GM19035 (cell line): Measurements from ENCODE around the gene COG3.

ENCODE experiments used
- ATAC-seq: cut with Tn5 transposase; IDR thresholded peaks from one replicate; pipeline ENCODE4 v1.9.1; 2021; ENCODE audit not compliant: unreplicated experiment

Gene COG3

DNA sequence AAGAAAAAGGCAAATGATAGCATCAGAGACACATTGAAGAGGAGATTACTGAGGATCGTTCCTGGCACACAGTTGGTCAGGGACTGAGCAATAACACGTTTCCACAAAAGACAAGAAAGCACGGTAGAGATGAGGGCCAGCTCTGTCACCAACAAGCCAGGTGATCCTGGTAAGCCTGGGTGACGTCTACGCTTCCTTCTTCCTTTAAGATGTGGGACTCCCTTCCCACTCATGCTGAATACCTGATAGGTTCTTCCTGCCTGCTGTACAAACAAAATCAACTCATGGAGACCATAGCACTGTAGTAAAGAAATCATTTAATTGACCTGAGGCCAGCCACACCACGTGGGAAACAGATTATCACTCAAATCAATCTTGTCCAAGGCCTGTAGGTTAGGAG is 19.7 kb upstream of the COG3 start:
- no peak for ATAC-seq

DNA sequence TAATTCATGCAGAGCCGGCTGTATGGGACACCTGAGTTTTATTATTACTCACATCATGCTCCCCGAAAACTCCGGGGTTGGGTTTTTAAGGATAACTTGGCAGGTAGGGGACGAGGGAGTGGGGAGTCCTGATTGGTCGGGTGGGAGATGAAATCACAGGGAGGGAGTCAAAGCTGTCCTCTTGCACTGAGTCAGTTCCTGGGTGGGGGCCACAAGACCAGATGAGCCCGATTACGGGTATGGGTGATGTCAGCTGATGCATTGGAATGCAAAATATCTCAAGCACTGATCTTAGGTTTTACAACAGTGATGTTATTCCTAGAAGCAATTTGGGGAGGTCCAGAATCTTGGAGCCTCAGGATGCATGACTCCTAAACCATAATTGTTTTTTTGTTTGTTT is 18.6 kb upstream of the COG3 start:
- ATAC-seq, result no peak

DNA sequence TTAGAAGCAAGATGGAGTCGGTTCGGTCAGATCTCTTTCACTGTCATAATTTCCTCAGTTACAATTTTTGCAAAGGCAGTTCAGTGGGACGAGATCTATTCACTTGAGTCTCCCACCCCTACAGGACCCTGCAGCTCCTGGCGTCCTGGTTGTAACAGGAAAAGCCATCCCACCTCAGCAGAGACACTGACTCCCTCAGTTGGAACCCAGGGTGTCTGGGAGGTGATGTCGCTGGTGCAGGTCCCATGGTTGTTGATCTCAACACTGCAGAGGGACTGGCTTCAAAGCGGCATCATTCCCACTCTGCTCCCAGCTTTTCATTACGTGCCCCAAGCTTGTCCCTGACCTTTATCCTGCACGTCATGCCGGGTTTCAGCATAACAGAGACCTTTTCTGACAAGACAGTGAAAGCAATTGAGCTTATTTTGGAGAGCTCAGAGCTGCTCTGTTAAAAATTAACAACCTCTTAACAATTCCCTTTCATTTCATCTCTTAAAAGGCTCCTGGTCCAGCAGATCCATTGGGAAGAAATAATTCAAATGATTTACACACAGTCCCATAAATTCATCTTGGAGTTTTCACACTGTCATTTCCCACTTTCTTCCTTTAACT is 17.6 kb upstream of the COG3 start:
- ATAC-seq, result no peak

DNA sequence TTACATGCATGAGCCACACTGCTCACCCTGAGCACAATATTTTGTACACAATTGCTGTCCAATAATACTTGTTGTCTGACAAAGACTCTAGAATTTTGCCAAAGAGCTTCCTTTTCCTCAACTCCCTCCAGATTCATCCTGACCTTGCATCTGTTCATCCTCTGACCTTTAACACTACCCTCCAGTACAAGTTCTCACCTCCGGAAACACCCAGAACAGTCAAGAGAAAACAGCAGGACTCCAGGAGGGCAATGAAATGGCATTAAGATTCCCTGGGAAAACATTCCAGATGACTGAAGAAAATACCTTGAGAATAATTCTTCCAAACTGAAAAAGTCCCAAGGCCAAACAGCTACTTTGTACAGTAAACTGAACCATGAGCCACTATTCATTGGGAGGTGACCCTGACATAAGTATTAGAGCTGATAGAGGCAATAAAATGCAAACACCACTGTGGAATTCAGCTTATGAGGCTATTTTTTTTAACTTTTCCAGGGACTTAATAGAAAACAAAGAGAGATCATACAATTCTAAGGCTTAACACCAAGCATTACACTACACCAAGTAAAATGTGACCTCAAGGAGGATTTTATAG is 15.7 kb upstream of the COG3 start:
- no peak for ATAC-seq

DNA sequence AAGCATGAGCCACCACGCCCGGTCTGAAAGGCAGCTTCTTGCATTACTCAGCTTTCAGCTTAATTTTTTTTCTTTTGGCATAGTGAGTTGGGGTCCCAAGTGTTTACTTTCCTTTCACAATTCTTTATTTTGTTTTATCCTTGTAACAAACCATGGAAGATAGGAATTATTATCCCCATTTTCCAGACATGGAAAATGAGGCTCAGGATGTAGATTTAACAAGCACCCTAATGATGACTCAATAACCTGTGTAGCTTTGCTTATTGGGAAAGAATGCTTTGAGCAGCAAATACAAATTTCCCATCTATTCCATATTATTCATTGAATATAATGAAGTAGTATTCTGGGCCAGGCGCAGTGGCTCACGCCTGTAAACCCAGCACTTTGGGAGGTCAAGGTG is 13.5 kb upstream of the COG3 start:
- no peak for ATAC-seq

DNA sequence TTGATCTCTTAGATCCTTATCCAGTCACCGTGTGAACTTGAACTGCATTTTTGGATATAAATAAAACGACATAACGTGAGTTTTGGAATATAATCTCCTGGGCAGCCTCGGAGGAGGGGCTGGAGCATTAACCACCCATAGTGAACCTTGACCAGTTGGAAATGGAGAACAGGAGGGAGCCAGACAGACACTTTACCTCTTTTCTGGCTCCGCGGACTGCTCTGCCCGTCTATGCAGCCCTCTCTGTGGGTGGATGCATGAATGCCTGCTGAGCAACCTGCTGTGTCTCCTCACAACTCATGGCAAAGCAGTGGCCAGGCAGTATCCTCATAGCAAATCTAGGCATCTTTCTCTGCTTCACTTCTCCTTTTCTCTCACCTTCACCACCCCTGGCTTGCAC is 10.5 kb upstream of the COG3 start:
- no peak for ATAC-seq

DNA sequence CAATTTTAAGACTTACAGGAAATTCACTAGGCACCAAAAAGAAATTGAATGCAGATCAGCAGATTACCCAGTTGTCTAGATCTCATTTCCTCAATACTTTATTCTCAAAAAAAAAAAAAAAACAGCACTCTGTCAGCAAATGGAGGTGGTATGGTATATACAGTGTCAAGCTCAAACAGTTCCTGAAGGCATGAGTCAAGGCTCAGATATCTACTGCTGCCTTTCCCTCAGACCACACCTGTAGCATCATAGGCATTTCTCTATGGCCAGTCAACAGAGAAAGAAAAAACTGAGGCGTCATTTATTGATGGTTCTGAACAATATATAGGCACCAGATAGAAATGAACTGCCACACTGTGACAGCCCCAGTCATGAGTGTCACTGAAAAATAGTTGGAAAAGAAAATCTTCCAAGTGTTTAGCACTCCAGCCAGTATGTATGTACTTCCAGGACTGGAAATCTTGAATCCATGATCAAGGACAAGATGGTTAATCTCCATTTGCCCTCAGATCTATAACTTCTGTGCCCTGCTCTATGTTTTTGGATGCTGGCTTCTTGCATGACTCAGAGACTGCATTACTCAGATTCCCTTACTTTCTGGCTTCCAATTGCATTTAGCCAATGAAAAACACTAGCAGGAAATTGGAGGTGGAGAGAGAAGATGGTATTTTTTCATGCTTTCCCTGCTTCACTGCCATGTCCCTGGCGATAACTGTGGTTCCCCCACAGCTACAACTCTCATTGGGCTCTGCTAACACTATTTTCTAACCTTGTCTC is 8.4 kb upstream of the COG3 start:
- no peak for ATAC-seq

DNA sequence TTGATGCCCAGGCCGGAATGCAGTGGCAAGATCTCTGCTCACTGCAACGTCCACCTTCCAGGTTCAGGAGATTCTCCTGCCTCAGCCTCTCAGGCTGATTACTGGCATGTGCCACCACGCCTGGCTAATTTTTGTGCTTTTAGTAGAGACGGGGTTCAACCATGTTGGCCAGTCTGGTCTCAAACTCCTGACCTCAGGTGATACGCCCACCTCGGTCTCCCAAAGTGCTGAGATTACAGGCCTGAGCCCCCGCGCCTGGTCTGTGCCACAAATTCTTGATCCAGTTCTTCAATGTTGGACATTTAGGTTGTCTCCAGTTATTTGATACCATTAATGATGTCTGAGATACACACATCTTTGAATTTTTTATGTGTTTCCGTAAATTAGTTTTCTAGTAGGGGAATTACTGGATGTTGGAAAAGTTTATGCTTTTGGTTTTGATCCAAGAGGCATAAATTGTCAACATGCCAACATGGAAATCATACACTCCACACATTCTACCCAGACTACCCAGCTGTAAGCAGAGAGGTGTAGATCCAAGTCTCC is 525 bp upstream of the COG3 start:
- ATAC-seq, result no peak

DNA sequence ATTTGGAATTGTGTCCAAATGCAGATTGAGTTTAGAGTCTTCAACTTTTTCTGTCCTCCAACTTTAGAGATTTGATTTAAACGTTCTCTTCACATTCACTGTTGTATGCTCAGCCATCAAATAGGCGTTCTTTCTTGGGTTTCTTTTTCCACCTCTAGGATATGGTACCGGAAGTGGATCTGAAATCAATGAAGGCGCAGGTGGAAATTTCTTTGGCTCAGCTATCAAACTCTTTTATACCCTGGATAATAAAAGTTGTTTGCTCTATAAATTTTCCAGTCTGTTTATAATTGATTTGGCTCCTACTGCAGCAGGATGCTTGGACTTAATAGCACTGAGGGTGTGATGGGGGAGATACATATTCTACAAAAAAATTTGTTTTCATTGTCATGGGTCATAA is 1.6 kb downstream of the COG3 start:
- ATAC-seq, result no peak

DNA sequence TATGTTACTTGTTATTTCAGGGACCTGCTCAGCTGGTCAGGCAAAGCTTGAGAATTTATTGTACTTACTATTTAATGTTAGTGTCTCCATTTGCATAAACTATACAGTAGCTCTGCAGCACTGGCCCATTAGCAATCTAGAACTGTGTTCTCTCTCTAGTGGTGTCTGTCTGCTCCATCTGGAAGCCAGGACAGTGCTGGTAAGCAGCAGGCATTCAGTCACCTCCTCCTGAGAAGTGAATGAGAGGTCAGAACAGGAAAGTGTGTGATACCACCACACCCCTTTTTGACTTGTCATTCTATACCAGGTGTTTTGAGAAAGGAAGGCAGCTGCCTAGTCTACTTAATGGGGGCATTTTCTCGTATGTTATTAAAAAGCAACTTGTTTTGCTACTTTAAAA is 3.9 kb downstream of the COG3 start:
- no peak for ATAC-seq

DNA sequence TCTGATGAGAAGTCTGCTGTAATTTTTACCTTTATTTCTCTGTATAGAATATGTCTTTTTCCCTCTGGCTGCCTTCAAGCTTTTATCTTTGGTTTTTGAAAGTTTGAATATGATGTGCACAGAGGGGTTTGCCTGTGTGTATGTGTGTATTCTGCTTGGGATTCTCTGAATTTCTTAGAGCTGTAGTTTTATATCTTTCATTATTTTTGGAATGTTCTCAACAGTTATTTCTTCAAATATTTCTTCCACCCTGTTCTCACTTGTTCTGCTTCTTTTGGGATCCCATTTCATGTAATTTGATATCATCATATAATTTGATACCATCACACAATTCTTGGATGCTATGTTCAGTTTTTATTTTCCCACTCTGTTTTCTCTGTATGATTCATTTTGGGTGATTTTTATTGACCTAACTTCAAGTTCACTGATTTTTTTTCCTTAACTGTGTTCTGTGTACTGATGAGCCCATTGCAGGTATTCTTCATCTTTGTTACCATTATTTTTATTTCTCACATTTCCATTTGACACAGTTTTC is 7.5 kb downstream of the COG3 start:
- no peak for ATAC-seq

DNA sequence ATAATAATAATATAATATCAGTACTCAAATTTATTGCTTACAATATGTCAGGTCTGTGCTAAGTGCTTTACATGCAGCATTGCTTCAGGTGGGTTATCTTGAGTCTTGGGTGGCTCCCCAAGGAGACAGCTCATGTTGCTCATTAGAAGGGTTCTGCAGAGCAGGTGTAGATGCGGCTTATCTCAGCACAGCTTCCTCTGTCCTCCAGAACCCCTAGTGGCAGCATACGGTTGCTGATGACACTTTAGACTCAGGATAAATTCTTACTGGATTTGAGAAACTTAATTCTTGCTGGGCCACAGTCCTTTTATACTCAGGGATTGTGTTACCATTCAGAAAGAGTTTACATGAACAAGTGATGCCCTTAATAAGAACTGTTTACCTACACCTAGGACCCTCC is 8.9 kb downstream of the COG3 start:
- ATAC-seq, result no peak

DNA sequence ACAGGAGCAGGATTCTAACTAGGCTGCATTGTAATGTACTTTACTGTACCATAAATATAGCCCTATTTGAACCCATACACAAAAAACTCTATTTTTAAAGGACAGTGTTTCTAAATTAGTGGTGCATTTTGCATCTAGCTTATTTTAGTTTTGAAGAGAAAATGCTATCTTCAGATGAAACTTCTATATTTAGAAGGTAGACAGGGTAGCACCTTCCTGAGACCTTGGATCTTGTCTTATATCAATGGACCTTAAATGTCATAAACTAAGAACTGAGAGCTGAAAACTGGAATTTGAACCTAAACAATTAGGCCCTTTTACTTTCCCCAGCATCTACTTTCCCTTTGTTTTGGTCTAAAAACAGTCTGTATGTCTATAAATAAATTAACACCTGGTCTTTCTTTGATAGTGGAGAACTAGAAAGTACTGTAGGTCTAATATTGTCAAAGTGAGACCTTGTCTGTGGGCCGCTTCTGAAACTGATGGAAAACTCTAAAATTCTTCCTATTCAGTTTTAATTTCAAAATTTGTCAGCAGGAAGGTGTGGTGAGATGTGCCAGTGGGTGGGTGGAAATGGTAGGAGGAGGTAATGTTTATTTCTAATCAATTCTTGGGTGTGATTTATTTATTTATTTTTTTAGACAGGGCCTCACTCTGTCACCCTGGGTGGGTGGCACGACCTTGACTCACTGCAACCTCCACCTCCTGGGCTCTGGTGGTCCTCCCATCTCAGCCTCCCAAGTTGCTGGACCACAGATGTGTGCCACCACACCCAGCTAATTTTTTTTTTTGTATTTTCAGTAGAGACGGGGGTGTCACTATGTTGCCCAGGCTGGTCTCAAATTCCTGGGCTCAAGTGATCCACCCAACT is 10.1 kb downstream of the COG3 start:
- ATAC-seq, result no peak

DNA sequence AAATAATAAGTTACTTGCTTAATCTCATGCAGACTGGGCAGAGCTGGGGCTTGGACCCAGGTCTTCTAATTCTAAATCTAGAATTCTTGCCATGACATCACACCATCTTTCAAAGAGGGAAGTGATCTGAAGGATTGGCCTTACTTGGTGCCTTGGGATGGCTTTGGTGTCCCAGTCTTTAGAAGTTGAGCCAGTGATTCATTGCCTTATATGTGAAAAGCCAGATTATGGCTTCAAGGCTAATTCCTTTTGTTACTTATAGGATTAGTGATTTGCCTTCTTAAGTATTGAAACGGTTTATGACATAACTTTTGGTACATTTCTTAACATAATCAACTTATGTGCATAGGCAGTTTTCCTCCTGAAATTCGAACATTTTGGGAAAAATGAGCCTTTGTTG is 14.9 kb downstream of the COG3 start:
- ATAC-seq, result no peak

DNA sequence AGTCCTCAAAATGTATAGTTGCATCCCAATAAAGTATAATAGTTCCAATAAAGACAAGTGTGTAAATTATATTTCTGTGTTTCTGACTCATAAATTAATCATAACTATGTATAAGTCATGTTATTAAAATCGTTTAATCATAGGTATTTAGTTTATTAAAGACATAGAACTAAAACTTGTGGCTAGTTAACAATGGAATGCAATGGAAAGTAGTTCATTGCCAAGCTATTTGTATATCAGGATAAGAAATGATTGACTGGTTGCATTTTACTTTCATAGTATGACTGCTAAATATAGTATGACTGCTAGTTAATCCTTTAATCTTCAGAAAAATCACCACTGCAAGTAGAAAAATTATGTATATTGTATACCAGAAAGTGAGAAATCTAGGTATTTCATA is 16.9 kb downstream of the COG3 start:
- ATAC-seq, result no peak

DNA sequence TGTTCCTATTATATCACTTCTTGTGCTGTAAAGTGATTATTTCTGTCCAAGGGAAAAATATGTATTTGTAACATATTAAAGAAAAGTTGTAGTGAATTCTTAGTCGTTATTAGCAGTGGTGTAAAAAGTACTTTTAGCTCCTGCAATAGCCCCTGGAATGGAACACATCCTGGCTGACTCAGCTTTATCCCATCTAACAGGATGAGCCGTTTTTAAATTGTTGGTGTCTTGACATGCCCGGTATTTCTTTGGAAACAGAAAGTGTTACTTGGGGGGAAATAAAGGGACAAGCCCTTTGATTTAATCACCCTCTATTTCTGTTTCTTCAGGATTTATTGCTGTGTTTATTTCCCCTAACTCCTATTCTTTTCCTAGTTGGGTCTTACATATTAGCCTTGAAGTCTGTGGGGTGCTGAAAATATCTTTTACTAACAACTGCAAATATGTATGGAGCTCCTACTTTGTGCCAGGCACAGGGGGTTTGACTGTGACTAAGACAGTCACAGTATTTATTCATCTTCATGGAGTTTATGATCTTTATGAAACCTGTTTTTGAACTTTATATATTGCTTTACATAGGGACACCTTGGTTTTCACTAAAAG is 17.9 kb downstream of the COG3 start:
- ATAC-seq, result no peak

DNA sequence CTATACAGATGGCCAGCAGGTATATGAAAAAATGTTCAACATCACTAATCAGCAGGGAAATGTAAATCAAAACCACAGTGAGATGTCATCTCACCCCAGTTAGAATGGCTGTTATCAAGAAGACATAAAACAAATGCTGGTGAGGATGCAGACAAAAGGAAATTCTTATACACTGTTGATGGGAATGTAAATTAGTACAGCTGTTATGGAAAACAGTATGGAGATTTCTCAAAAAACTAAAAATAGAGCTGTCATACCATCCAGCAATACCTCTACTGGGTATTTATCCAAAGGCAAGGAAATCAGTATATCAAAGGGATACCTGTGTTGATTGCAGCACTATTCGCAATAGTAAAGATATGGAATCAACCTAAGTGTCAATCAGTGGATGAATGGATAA is 22.9 kb downstream of the COG3 start:
- no peak for ATAC-seq

DNA sequence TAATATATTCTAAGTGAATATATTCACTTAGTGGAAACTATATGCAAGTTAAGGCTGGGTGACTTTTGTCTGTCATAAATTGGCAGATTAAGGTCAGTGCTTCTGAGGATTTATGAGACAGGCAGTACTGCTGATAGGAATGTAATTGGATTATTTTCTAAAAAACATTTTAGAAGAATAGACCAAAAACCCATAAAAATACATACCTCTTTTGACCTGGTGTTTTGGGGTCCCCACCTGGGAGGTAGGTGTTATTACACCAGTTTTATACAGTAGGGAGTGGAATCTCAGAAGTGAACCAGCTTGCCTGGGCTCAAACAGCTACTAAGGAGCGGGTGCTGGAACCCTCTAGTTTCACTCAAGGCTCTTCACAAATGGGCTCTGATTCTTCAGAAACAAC is 25.3 kb downstream of the COG3 start:
- no peak for ATAC-seq

DNA sequence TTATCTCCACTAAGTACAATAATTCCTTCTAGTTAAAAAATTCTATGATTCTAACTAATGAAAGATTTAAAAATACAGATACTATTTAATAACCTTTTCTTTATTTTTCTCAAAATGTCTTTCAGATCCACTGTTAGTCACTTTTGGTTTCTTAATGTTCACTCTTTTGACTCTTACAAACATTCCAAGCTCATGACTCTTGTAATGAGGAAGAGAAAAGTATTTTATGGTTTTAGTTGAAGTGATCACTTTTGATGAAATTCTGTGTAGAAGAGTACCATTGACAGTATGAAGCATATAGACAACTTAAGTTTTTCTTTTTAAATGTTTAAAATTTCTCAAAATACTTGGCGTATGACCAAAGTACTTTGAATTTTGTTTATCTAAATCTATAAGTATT is 27.8 kb downstream of the COG3 start:
- no peak for ATAC-seq

DNA sequence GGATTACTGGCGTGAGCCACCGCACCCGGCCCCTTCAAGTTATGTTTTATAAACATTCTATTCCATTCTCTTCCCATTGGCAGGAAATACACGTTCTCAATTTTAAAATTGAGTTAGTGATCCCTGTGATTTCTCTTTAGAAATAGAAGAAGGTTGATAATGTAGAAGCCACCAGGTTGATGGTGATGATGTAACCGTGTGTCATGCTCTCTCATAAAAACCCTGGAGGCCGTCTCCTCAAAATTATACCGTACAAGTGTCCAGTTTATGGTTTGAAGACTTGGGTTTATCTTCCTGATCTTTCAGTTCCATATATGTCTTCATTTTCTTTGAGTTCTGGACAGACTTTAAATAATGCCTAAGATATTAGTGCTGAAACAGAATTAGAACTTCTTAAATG is 32.2 kb downstream of the COG3 start:
- ATAC-seq, result no peak
